Body of pancreas (tissue), 4 donors: ENCODE results near the gene KMO. TPM values are rescaled to one million over a fixed set of nuclear protein-coding genes. Genes with fewer than 3 reads are reported as not detected.
A peak's percentile ranks its signal among the peaks of the same experiment; 100 is the strongest.

Experiments
- ATAC-seq: fragments of 150-250 bp; one replicate; pipeline ENCODE4 v1.9.1; 2016
- DNase-seq, 4 donors: peaks; one replicate each; pipeline ENCODE4 v3.0.0-alpha.2; 2019
- H3K27ac ChIP-seq, 4 donors: fragments of 200-600 bp; sonication (generic); 1 replicate in 3 of 4; 2 replicates in 1 of 4; pipeline versions ENCODE4 v1.5.1 to v1.6.1; 2016 to 2019; ENCODE audit warnings: mild to moderate bottlenecking in 1 of 4, mixed read lengths in 1 of 4, moderate library complexity in 1 of 4
- H3K27me3 ChIP-seq, 2 donors: fragments of 200-600 bp; sonication (generic); one replicate each; pipeline ENCODE4 v1.6.0; 2016; ENCODE audit warnings: mild to moderate bottlenecking in 1 of 2
- H3K36me3 ChIP-seq, 2 donors: fragments of 200-600 bp; sonication (generic); replicated peaks in 1 of 2; 2 replicates each; pipeline ENCODE4 v1.5.1; 2016; ENCODE audit warnings: low read depth in 2 of 2; ENCODE audit not compliant: insufficient read depth in 1 of 2
- H3K4me1 ChIP-seq: fragments of 200-600 bp; sonication (generic); one replicate; pipeline ENCODE4 v1.6.0; 2016
- H3K4me3 ChIP-seq, 2 donors: fragments of 200-600 bp; sonication (generic); 1 replicate in 1 of 2; 2 replicates in 1 of 2; pipeline ENCODE4 v1.5.1; 2016 to 2019
- H3K9me3 ChIP-seq, 3 donors: fragments of 200-600 bp; sonication (generic); 1 replicate in 2 of 3; 2 replicates in 1 of 3; pipeline ENCODE4 v1.5.1; 2016
- CTCF ChIP-seq, 7 experiments: fragments of 450-650 bp in 4 of 7; fragments of 200-600 bp in 3 of 7; sonication (generic) in 3 of 7; IDR thresholded peaks; one replicate each; pipeline ENCODE4 v1.5.1; 2016 to 2019; ENCODE audit warnings: antibody characterized with exemption in 7 of 7
- POLR2A ChIP-seq, 3 donors: fragments of 450-650 bp; IDR thresholded peaks; one replicate each; pipeline ENCODE4 v1.6.1; 2016; ENCODE audit warnings: antibody characterized with exemption in 3 of 3, mild to moderate bottlenecking in 2 of 3
- WGBS, 2 donors: methylation state at CpG; one replicate each; pipeline ENCODE4 v1.1.5; 2017; 5-methylcytosine and 5-hydroxymethylcytosine counted together
- intact Hi-C: fragments of 100-400 bp; cut with DNase I; formaldehyde crosslinking; loops from one replicate; pipeline ENCODE4 v1.15.1; 2023
- total RNA-seq, 2 donors: library from RNA; depleted of rRNA; stranded (reverse); fragments of >200 nt; gene quantifications; one replicate each; pipeline ENCODE4 v1.1.0, GENCODE V29; 2016

Gene KMO
- total RNA-seq = 1 to 10 TPM; 1.3 to 3.6 TPM

DNA sequence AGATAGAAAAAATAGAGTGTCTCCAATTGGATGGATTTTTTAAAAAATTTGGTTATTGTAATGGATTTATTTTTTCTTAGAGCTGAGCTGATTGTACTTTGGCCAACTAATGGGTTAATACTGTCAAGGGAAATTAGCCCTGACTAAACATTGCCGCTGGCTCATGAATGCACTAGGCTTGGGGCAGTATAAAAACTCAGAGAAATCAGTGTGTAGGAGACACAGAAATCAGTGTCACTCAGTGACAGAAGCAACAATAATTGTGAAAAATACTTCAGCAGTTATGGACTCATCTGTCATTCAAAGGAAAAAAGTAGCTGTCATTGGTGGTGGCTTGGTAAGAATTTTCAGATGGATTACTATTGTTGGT is at the start of gene KMO:
Gene KMO, plus strand, starts transcription at position 217 of the 370 bp plus-strand sequence. Its CDS starts 67 bp downstream, at position 284.
- H3K9me3 ChIP-seq = no peaks in the 10 kb centered on the region
- 0% methylated on average over 1 of the region's 1 CpG for WGBS, 2 donors
- no peaks in the 10 kb centered on the region for H3K27me3 ChIP-seq
- H3K36me3 ChIP-seq = no peaks in the 10 kb centered on the region
- TF ChIP-seq POLR2A (IDR thresholded peaks at IDR 0.05) (no peak), CTCF (IDR thresholded peaks at IDR 0.05) (no peak)
- DNase-seq (no peak), ATAC-seq (peak; percentile 45)
- no peaks in the 10 kb centered on the region for H3K4me1 ChIP-seq
- H3K27ac ChIP-seq = peak within 1 kb of the TSS in 2 of 4 donors; percentile 1 to 72
- intact Hi-C loops = loop anchor here (10.0 kb wide), 1 partner anchor 103 kb away; no protein-coding TSS in a partner anchor
- peak within 1 kb of the TSS in 1 of 2 donors; percentile 26 for H3K4me3 ChIP-seq

- Histone ChIP-seq H3K36me3 (no peaks in the 10 kb centered on the region), H3K27ac (no peak overlapping the region), H3K9me3 (no peaks in the 10 kb centered on the region), H3K4me3 (no peak overlapping the region), H3K4me1 (no peaks in the 10 kb centered on the region), H3K27me3 (no peaks in the 10 kb centered on the region)
- no peak for TF ChIP-seq POLR2A (IDR thresholded peaks at IDR 0.05)
- no peak for TF ChIP-seq CTCF (IDR thresholded peaks at IDR 0.05)
- no peak for DNase-seq
- intact Hi-C loops = no loop called here
- WGBS, 2 donors = 6 to 11% methylated on average over 1 of the region's 1 CpG
- no peak for ATAC-seq
These were observed 49.4 kb upstream of the KMO start for GRCh38 chr1:241482761-241483250.

GRCh38 chr1:241485145-241485544 is 47.0 kb upstream of the KMO start:
- Histone ChIP-seq H3K4me3 (no peak overlapping the region), H3K4me1 (no peaks in the 10 kb centered on the region), H3K27ac (no peak overlapping the region), H3K36me3 (no peaks in the 10 kb centered on the region), H3K27me3 (no peaks in the 10 kb centered on the region), H3K9me3 (no peaks in the 10 kb centered on the region)
- no peak for TF ChIP-seq POLR2A (IDR thresholded peaks at IDR 0.05)
- DNase-seq (no peak), ATAC-seq (no peak)
- intact Hi-C loops = no loop called here
- 85 to 87% methylated on average over 3 of the region's 3 CpGs for WGBS, 2 donors

DNA sequence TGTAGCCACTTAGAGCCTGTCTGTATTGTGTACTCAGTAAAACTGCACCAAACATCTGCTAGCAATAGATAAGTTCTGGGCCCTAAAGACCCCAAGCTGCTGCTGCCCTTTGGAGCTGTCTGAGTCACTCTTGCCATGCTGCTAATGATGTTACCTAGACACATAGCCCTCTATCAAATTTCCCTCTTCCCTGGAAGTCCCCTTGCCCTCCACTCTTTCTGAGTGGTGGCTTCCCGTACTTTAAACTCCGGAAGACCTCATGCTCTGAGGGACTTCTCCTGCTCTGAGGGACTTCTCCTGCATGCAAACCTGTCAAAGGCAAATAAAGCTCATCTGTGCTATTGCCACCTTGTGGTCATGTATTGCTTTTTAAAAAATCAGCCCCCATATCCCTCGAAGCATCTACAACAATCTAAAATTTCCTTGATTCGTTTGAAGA is 46.6 kb upstream of the KMO start:
- Histone ChIP-seq H3K36me3 (no peaks in the 10 kb centered on the region), H3K9me3 (no peaks in the 10 kb centered on the region), H3K27ac (no peak overlapping the region), H3K4me1 (no peaks in the 10 kb centered on the region), H3K4me3 (no peak overlapping the region), H3K27me3 (no peaks in the 10 kb centered on the region)
- no peak for DNase-seq
- peak in 2 of 7 experiments; percentile 22 for TF ChIP-seq CTCF (IDR thresholded peaks at IDR 0.05)
- no peak for TF ChIP-seq POLR2A (IDR thresholded peaks at IDR 0.05)
- WGBS, 2 donors = 66 to 75% methylated on average over 4 of the region's 4 CpGs
- no peak for ATAC-seq
- intact Hi-C loops = no loop called here

DNA sequence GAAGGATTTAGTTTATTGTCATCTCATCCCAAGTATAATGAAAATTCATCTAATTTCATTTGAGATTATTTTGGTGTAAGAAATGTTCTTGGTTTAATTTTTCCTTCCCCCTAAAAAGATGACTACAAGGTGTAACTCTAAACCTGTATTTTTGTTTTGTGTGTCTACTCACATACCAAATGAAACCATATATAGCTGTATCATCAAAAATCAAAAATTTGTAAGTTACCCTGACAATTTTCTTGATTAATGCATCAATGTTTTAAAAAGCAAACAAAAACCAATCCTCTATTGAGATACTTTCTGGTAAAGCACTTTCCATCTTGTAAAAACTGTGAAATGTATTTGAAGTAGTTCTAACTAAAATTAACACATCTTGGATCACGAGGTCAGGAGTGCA is 43.4 kb upstream of the KMO start:
- DNase-seq (no peak), ATAC-seq (no peak)
- no peak overlapping the region for H3K27ac ChIP-seq
- WGBS, 2 donors = 94% methylated on average over 1 of the region's 1 CpG
- intact Hi-C loops = no loop called here
- TF ChIP-seq POLR2A (IDR thresholded peaks at IDR 0.05) = no peak
- no peak for TF ChIP-seq CTCF (IDR thresholded peaks at IDR 0.05)
- H3K9me3 ChIP-seq = no peaks in the 10 kb centered on the region
- no peaks in the 10 kb centered on the region for H3K36me3 ChIP-seq
- no peak overlapping the region for H3K4me3 ChIP-seq
- H3K27me3 ChIP-seq = no peaks in the 10 kb centered on the region
- H3K4me1 ChIP-seq = no peaks in the 10 kb centered on the region
